HG03521 (cell line): ENCODE measurements around the gene RNF187.
"Not testable (repeated sequence)": the region's sequence is repeated elsewhere in the genome, so short reads cannot be mapped to it uniquely, and the experiment has no call there.

Experiments used
- ATAC-seq: cut with Tn5 transposase; IDR thresholded peaks from one replicate; pipeline ENCODE4 v1.9.1; 2021; ENCODE audit warnings: mild to moderate bottlenecking, moderate library complexity; ENCODE audit not compliant: unreplicated experiment

Gene RNF187

DNA sequence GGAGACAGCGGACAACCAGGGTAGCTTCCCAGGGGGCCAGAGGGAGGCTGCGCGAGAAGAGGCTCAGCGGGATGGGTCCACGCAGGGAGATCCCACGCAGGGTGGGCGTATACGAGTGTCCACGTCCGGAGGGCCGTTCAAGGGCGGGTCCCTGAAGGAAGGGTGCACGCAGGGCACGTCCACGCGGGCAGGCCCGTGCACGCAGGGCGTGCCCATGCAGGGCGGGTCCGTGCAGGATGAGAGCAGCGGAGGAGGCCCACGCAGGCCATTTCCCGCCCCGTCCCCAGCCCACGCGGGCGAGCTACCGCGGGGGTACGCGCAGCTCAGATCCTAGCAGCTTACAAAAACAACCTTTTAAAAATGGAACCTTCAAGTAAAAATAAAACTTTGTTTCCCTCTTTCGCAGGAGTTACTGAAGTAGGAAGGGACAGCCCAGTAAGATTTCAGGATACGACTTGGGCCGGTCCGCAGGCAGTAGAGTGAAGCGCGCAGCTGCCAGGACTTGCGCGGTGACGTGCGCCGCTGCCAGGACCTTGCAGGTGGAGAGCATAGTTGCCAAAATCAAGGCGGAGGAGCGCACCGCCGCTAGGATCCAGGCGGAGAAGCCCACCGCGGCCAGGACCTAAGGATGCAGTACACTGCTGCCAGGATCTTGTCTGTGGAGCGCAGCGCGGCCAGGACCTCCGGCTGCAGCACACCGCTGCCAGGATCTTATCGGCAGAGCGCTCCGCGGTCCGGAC is 416 bp upstream of the RNF187 start:
- ATAC-seq, result peak; percentile 47

DNA sequence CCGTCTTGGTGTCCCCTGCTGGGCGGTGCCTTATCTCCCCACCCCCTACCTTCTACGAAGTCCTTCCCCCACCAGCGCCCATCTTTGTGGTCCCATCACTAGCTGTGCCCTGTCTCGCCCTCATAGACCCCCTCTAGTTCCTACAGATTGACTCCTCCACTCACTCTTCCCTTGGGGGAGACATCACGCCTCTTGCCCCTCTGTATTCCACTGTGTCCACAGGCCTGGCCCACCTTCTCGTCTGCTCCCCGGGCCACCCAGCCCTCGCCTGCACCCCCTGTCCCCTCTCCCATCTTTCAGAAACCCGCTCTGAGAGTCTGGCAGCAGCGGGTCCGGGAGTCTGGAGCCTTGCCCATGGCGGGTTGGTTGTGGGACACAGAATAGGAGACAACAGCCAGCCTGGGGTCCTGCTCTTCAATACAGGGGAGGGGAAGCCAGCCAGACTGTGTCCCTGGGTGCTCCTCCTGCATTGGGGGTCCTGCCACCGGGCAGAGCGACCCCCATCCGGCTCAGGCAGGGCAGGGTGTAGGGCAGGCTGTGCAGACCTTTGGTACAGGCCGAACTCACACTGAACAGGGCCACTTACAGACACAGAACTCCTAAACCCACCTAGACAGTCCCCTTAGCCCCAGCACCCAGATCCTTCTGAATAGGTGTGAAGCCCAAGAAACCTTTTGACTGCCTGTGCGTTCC is 1.1 kb downstream of the RNF187 start:
- no peak for ATAC-seq

DNA sequence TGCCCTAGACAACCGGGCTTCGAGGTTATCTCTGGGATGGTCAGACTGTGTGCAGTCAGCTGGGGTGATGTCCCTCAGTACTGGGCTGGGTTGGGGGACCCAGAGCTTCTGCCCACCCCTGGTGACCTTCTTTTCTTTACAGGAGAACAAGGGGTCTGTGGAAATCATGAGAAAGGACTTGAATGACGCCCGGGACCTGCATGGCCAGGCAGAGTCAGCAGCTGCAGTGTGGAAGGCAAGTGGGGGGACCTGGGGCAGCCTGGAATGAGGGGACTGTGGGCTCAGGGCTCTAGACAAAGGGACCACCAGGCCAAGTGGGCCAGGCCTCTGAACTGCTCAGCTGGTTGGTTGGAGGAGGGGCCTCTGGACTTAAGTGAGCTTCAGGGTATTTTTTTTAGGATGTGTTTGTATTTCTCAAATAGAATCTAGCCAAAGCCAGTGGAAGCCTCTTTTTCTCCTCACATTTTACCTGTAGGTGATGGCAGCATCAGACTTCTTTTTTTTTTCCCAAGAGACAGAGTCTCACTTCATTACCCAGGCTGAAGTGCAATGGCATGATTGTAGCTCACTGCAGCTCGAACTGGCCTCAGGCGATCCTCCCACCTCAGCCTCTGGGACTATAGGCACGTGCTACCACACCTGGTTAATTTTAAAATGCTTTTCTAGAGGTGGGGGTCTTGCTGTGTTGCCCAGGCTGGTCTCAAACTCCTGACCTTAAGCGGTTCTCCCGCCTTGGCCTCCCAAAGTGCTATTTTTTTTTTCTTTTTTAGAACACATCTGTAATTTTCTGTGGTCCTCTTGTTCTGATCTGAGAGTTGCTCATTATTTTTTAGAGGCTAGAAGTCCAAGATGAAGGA is 1.9 kb downstream of the RNF187 start:
- ATAC-seq, result no peak

DNA sequence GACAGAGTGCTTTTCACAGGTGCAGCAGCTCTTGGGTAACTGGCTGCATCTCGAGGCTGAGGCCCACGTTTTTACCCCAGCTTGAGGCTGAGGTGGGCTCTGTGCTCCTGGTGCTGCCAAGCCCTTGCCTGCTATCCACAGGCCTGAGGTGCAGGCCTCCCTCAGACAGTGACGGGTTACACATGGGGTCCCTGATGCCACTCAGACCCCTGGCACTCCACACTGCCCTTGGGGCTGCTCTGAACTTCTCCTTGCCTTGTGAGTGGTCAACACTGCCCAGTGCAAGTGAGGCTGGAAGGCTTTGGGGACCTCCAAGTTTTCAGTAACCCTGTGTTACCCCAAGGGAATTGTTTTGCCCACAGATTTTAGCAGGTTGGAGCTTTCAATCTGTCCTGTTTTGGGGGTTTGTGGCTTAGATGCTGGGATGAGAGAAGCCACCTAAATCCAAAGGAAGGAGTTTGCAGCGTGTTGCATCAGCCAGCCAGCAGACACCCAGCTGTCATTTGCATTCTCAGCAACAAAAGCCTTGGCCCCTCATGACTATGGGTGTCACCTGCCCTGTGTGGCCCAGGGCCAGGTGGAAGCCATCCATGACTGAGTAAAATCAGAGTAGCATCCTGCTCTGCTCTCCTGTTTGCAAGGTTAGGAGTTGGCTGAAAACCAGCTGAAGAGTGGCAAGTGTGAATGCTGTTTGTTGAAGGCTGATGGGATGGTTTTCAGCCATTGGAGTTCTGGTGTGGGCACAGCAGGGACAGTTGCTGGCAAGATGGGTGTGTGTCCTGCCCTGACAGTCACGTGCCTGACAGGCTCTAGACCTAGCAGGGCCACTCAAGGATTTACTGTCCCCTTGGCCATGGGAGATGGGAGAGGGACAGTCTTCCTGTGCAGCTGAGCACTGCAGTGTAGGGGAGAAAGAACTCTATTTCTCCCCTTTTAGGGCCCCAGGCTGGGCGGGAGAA is 3.2 kb downstream of the RNF187 start:
- ATAC-seq, result no peak

DNA sequence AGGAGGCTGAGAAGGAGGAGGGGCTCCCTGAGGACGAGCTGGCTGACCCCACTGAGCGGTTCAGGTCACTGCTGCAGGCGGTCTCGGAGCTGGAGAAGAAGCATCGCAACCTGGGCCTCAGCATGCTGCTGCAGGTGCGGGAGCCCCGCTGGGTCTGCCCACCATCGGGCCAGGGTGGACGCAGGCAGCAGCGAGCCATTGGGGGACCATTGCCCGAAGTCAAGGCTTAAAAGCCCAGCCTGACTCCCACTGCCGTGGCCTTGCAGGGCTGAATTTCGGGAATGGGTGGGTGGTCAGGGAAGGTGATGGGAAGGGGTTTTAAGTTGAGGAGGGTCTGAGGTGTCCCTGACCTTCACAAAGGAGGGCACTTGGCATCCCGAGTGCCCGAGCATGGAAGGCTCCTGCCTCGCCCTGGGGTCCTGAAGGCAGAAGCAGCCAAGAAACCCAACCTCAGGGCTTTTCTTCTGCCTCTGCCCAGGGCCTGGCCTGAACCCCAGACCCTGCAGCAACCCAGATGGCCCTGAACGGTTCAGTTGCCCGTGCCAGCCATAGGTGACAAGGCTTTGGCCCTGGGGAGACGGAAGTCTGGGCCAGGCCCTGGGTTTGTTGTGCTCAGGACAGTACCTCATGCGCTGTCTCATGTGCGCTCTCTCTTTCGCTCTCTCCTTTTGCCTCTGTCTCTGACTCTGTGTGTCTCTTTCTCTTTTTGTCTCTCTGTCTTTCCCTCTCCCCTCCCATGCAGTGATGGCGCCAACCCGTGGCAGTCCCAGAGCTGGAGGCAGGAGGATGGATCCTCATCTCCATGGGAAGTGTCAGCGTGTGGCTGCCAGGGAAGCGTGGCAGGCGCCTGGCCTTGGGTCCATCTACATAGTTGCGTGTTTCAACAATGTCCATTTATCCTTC is 6.2 kb downstream of the RNF187 start:
- no peak for ATAC-seq

DNA sequence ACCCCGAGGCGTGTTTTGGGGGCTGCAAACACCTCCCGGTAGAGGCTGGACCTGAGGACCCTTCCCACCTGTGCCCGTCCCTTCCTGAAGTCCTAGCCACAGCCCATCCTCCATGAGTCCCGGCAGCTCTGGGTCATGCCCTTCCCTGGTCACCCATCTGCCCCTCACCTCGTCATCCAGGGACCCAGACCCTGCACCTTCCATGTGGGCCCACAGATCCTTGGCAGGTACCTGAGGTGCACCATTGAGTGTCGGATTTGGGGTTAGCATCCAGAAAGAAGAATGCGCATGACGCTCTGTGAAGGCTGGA is 6.8 kb downstream of the RNF187 start:
- no peak for ATAC-seq

DNA sequence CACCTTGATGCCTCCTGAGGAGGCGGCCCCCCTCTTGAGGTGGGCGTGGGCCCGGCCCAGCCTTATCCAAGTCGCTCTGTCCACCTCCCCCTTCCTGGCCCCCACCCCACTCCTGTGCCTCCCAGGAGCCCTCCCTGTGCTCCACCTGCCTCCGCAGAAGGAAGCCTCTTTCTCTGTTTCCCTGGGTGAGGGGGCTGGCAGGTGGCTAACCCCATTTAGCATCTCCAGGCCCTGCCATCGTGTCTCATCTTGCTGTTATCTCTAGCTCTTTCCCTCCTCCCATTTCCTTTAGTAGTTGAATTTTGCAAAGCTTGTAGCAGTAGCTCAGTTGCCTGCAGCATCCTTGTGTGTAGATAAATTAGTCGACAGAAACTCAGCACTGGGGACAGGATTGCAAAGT is 7.2 kb downstream of the RNF187 start:
- no peak for ATAC-seq

DNA sequence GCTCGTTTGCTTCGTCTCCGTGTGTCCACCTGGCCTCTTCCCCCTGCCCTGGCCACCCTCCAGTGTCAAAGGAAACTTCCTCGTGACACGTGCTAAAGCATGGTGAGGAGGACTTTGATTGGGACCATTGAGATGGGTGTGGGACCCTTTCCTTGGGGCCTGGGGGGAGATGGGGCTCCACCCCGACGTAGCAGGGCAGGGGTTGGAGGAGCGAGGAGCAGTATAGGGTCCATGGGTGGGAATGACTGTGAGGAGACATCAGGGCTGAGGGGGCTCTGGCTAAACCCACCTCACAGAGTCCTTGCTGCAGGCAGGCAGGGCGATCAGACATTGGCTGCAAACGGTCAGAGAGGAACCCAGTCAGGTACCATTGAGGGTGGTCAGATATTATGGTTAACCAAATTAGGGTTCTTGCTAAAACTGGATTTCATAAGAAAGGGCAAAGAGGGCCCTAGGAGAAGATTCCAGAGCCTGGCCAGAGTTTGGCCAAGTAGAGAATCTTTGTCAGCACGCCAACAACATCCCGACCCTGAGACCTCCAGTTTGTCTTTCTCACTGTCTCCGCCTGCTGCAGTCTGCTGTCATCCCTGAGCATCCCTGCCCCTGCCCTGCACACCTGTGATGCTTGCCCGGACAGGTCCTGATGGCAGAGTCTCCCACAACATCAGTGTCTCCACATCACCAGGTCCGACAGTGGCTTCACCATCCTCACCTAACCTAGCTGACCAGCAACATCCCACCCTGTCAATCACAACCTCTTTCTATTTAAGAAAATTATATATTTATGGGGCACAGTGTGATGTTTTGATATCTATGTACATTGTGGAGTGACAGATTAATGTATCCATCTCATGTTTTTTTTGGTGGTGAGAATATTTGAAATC is 8.0 kb downstream of the RNF187 start:
- no peak for ATAC-seq

DNA sequence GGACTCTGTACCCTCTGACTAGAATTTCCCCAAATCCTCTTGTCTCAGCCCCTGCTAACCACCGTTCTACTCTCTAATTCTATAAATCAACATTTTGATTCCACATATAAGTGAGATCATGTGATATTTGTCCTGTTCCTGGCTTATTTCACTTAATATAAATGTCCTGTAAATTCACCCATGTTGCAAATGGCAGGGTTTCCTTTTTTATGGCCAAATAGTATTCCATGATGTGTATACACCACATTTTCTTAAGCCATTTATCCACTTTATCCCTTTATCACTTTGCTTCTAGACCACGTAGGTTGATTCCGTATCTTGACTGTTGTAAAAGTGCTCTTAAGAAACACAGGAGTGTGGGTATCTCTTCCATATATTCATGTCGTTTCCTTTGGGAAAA is 8.9 kb downstream of the RNF187 start:
- ATAC-seq, result no peak

DNA sequence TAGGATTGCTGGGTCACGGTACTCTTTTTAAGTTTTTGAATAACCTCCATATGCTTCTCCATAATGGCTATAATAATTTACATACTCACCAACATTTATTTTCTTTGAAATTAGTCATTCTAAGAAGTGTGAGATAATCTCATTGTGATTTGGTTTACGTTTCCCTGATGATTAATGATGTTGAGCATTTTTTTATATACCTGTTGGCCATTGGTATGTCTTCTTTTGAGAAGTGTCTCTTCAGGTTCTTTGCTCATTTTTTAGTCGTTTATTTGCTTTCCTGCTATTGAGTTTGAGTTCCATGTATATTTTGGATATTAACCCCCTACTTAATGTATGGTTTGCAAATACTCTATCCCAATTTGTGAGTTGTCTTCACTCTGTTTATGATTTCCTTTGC is 9.3 kb downstream of the RNF187 start:
- ATAC-seq, result no peak

DNA sequence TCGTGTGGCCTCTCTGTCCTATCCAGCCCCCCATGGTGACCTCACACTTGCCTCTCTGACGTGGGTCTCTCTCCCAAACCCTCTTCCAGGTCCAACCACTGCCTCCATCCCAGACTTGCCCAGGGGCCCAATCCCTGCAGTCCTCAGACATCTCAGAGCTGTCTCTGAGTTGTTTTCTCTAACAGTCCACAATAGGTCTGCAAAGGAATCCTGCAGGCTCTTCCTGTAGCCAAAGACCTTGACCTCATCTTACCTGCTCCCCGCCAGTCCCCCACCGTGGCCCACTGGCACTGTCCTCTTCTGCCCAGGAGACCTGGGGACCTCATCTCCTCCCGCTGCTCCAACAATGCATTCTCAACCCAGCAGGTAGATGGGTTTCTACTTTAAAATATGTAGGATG is 10.0 kb downstream of the RNF187 start:
- no peak for ATAC-seq

DNA sequence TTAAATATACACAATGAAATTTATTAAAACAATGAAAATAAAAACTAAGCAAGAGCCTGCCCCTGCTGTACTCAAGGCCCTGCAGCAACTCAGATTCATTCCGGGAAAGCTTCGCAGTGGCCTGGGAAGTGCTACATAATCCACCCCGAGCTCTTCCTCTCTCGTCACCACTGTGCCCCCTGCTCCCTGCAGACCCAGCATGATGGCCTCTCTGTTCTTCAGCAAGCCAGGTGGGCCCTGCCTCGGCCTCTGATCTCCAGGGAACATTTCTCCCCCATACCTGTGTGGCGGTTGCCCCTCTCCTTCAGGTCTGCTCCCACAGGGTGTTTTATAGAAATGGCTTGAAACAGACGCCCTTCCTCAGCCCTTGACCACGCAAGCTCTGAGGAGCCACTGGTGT is 10.6 kb downstream of the RNF187 start:
- no peak for ATAC-seq

DNA sequence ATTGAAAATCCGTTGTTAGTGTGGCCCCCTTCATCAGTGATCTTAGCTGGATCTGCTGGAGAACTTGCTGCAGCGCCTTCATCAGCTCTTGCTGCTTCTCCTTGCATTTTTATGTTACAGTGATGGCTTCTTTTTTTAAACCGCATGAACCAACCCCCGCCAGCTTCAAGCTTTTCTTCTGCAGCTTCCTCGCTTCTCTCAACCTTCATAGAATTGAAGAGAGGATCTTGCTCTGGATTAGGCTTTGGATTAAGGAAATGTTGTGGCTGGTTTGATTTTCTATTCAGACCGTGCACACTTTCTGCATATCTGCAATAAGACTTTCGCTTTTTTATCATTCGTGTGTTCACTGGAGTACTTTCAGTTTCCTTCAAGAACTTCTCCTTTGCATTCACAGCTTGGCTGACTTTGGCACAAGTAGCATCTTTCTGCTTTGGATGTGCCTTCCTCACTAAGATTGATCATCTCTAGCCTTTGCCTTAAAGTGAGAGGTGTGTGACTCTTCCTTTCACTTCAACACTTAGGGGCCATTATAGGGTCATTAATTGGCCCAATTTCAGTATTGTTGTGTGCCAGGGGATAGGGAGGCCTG is 13.1 kb downstream of the RNF187 start:
- ATAC-seq, result no peak

DNA sequence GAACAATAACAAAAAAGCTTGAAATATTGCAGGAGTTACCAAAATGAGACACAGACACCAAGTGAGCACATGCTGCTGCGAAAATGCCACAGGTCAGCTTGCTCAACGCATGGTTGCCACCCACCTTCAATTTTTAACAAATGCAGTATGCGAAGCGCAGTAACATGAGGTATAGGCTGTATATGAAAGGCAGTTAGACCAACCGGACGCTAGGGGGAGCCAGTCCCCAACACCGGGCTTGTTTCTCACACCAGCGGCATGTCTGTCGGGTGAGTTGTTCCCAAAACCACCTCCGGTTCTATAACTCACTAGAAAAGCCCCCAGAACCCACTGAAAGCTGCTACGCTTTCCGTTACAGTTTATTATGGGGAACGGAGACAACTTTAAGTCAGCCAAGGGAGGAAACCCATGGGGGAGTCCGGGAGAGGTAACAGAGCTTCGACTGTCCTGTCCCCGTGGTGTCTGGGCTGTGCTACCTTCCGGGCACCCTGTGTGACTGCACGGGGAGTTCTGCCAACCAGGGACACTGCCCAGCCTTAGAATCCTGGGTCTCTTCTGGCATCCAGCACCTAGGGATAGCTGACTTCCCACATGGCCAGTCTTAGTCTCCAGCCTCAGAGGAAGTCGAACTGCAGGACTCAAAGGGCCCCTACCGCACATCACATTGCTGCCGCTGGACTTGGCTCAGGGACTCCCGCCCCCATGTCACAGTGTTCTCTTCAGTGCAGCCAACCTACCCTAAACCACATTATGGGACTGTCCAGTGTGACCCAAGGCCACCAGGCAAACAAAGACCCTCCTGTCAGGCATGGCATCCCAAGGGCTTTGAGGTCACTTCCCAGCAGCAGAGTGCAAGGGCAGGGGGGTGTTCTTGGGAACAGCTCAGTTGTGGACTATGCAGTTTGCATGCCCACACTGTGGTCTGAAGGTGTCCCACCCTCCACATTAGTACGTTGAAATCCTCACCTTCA is 14.0 kb downstream of the RNF187 start:
- ATAC-seq, result peak; percentile 89

DNA sequence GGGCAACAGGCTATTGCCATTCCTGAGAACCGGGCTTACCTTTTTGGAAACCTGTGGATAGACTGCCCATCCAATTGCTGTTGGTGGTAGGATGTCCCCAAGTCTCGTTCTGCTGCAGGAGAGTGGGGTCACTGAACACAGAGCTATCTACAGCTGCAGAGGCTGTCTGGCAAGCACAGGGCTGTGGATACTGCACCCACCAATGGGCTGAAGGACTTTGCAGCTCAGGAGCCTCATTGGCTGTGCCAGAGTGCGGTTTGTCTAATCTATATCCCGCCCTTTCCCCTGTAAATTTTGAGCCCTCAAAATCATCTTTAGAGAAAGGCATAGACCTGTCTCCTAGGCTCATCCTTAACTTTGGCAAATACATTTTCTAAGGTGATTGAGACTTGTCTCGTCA is 15.3 kb downstream of the RNF187 start:
- no peak for ATAC-seq

DNA sequence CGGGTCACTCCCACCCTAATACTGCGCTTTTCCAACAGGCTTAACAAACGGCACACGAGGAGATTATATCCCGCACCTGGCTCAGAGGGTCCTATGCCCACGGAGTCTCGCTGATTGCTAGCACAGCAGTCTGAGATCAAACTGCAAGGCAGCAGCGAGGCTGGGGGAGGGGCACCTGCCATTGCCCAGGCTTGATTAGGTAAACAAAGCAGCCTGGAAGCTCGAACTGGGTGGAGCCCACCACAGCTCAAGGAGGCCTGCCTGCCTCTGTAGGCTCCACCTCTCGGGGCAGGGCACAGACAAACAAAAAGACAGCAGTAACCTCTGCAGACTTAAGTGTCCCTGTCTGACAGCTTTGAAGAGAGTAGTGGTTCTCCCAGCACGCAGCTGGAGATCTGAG is 18.8 kb downstream of the RNF187 start:
- ATAC-seq, result not testable (repeated sequence)

DNA sequence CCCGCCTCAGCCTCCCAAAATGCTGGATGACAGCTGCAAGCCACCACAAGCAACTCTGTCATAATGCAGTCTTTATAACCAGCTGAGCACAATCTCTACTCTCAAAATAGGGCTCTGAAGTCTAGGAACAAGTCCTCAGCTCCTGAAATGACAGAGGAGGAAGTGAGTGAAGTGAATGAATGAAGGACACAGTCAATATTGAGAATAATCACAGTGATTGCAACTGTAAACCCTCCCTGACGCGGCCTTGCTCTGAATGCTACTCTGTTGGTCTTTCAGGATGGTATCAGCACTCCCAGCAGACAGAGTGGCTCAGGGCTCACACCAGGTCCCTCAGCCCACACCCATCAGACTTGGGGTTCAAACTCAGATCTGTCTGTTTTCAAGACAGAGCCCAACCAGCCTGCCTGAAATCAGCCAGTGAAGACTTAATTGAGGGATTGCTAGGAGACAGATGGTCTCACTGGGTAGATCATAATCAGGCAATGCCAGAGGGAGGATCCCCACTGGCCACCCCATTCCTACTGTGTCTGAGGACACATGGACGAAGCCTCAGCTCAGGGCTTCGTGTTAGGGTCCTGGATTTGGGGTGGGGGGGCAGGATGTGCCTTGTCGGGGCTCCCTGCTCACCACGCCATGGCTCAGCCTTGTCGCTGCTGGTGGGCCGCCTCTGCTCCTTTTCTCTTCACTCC is 20.9 kb downstream of the RNF187 start:
- no peak for ATAC-seq
